Aorta (tissue), 5 donors: ENCODE results near the gene DGKB. TPM values are rescaled to one million over a fixed set of nuclear protein-coding genes. Genes with fewer than 3 reads are reported as not detected.

Experiments used
- ATAC-seq: fragments of 200-7000 bp; cut with Tn5 transposase; one replicate; pipeline ENCODE4 v1.9.1; 2022; ENCODE audit warnings: moderate library complexity; ENCODE audit not compliant: low FRiP score
- DNase-seq, 2 donors: peaks; one replicate each; pipeline ENCODE4 v3.0.0-alpha.2; 2020
- H3K27ac ChIP-seq, 2 donors: one replicate each; pipeline ENCODE4 v1.5.1; 2013; ENCODE audit warnings: low read length in 2 of 2, mild to moderate bottlenecking in 2 of 2, moderate library complexity in 2 of 2, control low read depth in 1 of 2, inconsistent platforms in 1 of 2, low read depth in 1 of 2
- H3K27me3 ChIP-seq, 2 donors: one replicate each; pipeline ENCODE4 v1.6.1; 2013; ENCODE audit warnings: control low read depth in 1 of 2, low read length in 1 of 2, mild to moderate bottlenecking in 1 of 2, moderate library complexity in 1 of 2; ENCODE audit not compliant: insufficient read depth in 2 of 2, control insufficient read depth in 1 of 2
- H3K36me3 ChIP-seq, 2 donors: one replicate each; pipeline ENCODE4 v1.6.1; 2013; ENCODE audit warnings: control low read depth in 1 of 2, low read length in 1 of 2, mild to moderate bottlenecking in 1 of 2; ENCODE audit not compliant: insufficient read depth in 2 of 2, control insufficient read depth in 1 of 2
- H3K4me1 ChIP-seq, 2 donors: one replicate each; pipeline ENCODE4 v1.6.1; 2013; ENCODE audit warnings: low read length in 2 of 2, control low read depth in 1 of 2, mild to moderate bottlenecking in 1 of 2, moderate library complexity in 1 of 2; ENCODE audit not compliant: insufficient read depth in 2 of 2, control insufficient read depth in 1 of 2
- H3K4me3 ChIP-seq, 2 donors: one replicate each; pipeline ENCODE4 v1.5.1; 2013; ENCODE audit warnings: low read length in 2 of 2, control low read depth in 1 of 2, mild to moderate bottlenecking in 1 of 2
- H3K9me3 ChIP-seq: one replicate; pipeline ENCODE4 v1.6.1; 2013; ENCODE audit warnings: mild to moderate bottlenecking, low read length; ENCODE audit not compliant: control insufficient read depth
- WGBS, 2 donors: extraction: QIAGEN DNeasy Blood & Tissue Kit; methylation state at CpG; one replicate each; pipeline ENCODE4 v1.1.7; 2013; 5-methylcytosine and 5-hydroxymethylcytosine counted together
- intact Hi-C, 2 donors: fragments of 100-400 bp; cut with DNase I; formaldehyde crosslinking; loops; one replicate each; pipeline versions ENCODE4 v1.14.2 to v1.15.0; 2022
- polyA plus RNA-seq, 2 donors: library from polyadenylated mRNA; stranded (reverse); fragments of 200-250 nt; gene quantifications; one replicate each; pipeline ENCODE4 v1.2.3, GENCODE V29; 2013
- total RNA-seq, 2 donors: library from RNA; stranded (reverse); fragmentation: NEBNext Ultra II Directional; extraction: Animal tissue kit (Norgen Biotek cat#: 25700); gene quantifications; one replicate each; pipeline ENCODE4 v1.2.1, GENCODE V29; 2021
- donor health status: healthy with polysubstance abuse.
- donor health status: Bipolar disorder and iron deficiency.
- donor health status: DM: no; HTN: no; CAD: no.
- donor health status: DM: no; HTN: no; CAD: no.
- donor health status: DM: yes; HTN: yes; CAD: no.

DGKB gene
- total and polyA plus RNA-seq, 4 donors, result 0.96 to 1.1 TPM; not detected in 2

DNA sequence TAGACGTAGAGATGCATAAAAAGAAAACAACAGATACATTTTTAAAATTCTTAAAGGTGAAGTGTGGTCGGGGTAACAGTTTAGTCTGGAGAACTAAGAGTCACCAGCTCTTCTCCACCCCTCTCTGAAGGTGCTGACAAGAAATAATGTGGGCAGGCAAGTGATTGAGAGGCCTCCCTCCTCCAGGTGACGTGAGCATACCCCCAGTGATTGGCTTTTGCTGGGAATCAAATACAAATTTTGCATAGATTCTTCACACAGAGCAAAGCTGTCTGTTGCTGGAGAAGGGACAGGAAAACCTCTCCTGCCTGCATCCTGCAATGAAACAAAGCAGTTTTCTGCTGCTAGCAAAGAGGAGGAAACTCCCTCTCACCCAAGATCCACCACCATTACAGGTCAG is 115.0 kb downstream of the DGKB start:
- DNase-seq (no peak), ATAC-seq (no peak)
- 64 to 84% methylated on average over 3 of the region's 3 CpGs for WGBS, 2 donors
- Histone ChIP-seq H3K4me1 (no peaks in the 10 kb centered on the region), H3K4me3 (no peak overlapping the region), H3K36me3 (no peaks in the 10 kb centered on the region), H3K9me3 (no peaks in the 10 kb centered on the region), H3K27ac (no peak overlapping the region), H3K27me3 (no peaks in the 10 kb centered on the region)
- intact Hi-C loops, result no loop called here

DNA sequence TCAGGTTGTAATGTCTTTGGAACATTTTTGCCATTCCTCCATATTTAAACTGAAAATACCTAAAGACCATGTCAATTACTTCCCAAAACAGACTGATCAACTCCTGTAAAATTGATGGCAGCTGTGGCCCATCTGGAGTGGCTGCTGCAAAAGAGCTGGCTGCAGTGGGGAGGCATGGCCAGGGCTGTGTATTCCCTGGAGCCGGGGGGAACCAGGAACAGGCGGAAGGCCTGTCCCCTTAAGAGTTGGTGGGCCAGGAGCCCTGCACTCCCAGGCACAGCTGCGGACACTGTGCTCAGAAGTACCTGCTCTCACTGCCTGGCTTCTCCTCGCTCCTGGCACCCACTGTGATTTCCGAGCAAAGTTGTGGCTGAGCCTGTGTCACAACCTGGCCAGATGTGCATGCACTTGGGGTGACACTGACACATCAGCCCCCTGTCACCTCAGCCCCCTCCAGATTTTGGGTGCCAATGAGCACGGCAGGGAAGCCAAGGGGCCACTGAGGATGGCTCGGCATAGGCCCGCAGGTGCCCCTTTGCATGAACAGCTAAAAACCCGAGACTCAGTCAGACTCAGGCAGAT is 116.1 kb downstream of the DGKB start:
- peak; percentile 54 for ATAC-seq
- intact Hi-C loops, result no loop called here
- no peak overlapping the region for H3K27ac ChIP-seq
- H3K36me3 ChIP-seq, result no peaks in the 10 kb centered on the region
- no peaks in the 10 kb centered on the region for H3K4me1 ChIP-seq
- H3K27me3 ChIP-seq, result peaks cover 0 to 2% of the 10 kb centered on the region in 2 donors
- WGBS, 2 donors, result 83 to 90% methylated on average over 9 of the region's 9 CpGs
- DNase-seq, result peak in 1 of 2 donors; percentile 68
- H3K9me3 ChIP-seq, result no peaks in the 10 kb centered on the region
- H3K4me3 ChIP-seq, result no peak overlapping the region

DNA sequence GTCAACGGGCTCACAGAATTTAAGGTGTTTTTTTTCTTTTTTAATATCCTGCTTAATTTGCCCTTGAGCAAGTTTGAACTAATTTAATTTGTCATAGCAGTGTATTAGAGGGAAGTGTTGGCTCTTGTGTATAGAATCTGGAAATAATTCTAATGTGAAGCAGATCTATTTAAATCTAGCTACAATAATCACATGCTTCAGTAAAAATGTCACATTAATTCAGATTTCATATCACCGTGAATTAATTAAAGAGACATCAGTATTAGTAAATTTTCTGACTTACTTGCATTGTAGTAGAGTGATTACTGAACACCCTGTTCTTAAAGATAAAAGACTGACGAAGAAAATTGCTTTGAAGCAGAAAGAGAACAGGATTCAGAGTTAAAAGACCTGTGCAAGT is 124.7 kb downstream of the DGKB start:
- 91 to 92% methylated on average over 3 of the region's 3 CpGs for WGBS, 2 donors

DNA sequence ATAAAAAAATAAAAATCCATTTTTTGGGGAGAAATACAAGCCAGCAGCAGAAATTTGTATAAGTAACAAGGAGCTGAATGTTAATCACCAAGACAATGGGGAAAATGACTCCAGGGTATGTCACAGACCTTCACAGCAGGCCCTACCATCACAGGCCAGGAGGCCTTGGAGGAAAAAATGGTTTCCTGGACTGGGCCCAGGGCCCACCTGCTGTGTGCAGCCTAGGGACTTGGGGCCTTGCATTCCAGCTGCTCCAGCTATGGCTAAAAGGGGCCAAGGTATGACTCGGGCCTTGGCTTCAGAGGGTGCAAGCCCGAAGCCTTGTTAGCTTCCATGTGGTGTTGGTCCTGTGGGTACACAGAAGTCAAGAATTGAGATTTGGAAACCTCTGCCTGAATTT is 126.3 kb downstream of the DGKB start:
- no peak overlapping the region for H3K4me3 ChIP-seq
- DNase-seq (no peak), ATAC-seq (no peak)
- no peaks in the 10 kb centered on the region for H3K36me3 ChIP-seq
- WGBS, 2 donors, result 70% methylated on average over 2 of the region's 2 CpGs
- intact Hi-C loops, result no loop called here
- H3K9me3 ChIP-seq, result peaks cover 4% of the 10 kb centered on the region
- no peaks in the 10 kb centered on the region for H3K4me1 ChIP-seq
- no peaks in the 10 kb centered on the region for H3K27me3 ChIP-seq
- no peak overlapping the region for H3K27ac ChIP-seq

More for the DNA sequence above, 124.7 kb downstream of the DGKB start:
- no peak overlapping the region for H3K27ac ChIP-seq
- ATAC-seq (no peak), DNase-seq (no peak)
- intact Hi-C loops, result no loop called here
- peaks cover 4% of the 10 kb centered on the region for H3K9me3 ChIP-seq
- no peak overlapping the region for H3K4me3 ChIP-seq
- H3K36me3 ChIP-seq, result no peaks in the 10 kb centered on the region
- H3K4me1 ChIP-seq, result no peaks in the 10 kb centered on the region
- peaks cover 0 to 2% of the 10 kb centered on the region in 2 donors for H3K27me3 ChIP-seq

DNA sequence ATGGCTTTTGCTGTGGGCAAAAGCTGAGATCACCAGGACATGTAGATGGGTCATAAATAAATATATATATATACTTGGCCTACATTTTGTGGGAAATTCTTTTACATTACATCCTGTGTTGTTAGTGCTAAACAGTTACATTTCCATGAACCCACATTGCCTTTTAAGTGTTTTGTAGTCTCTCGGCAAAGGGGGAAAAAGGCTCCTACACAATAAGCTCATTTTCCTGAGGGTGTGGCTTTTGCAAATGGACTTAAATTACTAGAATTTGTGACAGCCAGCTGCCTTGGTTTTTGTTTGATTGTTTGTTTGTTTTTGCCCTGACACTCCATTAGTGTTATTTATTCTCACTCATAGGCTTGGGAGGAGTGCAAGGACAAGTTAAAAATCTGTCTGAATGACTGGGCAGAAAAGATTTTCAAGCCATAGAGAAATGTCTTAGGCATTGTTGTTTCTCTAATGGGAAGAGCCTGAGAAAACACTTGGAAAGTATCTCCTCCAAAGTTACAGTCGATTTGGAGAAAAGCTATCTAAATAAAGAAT is 128.8 kb downstream of the DGKB start:
- no peak for ATAC-seq
- Histone ChIP-seq H3K27me3 (no peaks in the 10 kb centered on the region), H3K27ac (no peak overlapping the region), H3K4me3 (no peak overlapping the region), H3K4me1 (no peaks in the 10 kb centered on the region), H3K9me3 (peaks cover 6% of the 10 kb centered on the region), H3K36me3 (no peaks in the 10 kb centered on the region)
- no peak for DNase-seq
- WGBS, 2 donors, result 67 to 75% methylated on average over 2 of the region's 2 CpGs
- intact Hi-C loops, result no loop called here

DNA sequence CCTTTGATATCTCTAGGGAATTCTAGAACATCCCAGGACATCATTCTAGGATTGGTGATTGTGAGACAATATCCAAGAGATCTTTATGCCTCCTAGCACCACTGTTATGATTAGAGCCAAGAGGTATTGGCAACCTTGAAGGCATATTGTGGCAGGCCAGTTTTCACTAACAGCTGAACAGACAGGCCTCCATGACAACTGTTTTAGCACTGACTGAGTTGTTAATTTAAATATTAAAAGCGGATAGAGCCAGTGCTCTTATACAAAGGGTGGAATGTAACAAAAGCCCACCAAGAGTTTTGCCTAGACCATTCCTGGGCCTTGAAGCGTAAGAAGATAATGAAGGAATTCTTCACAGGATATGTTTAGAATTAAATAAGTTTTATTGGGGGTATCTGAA is 131.9 kb downstream of the DGKB start:
- intact Hi-C loops, result no loop called here
- H3K27ac ChIP-seq, result no peak overlapping the region

DNA sequence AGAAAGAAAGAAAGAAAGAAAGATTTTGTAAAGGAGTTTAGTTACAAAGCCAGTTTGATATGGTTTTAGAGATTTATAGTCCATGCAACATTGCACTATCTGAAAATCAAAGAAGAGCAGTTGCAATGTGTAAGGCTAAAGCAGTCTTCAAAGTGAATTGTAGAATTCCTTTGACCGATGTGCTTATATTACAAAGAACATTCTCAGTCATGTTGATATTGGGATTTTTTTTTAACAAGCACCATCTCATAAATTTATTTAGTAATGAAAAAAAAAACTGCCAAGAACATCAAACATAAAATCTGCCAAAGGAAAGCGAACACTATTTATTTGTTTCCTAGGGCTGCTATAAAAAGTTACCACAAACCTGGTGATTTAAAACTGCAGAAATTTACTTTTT is 133.3 kb downstream of the DGKB start:
- Histone ChIP-seq H3K4me1 (no peaks in the 10 kb centered on the region), H3K36me3 (no peaks in the 10 kb centered on the region), H3K27ac (no peak overlapping the region), H3K9me3 (peaks cover 2% of the 10 kb centered on the region), H3K27me3 (no peaks in the 10 kb centered on the region), H3K4me3 (no peak overlapping the region)
- no peak for ATAC-seq
- DNase-seq, result no peak
- intact Hi-C loops, result no loop called here
- 55 to 63% methylated on average over 2 of the region's 2 CpGs for WGBS, 2 donors

More for the DNA sequence above, 131.9 kb downstream of the DGKB start:
- no peaks in the 10 kb centered on the region for H3K36me3 ChIP-seq
- ATAC-seq (no peak), DNase-seq (no peak)
- no peaks in the 10 kb centered on the region for H3K27me3 ChIP-seq
- peaks cover 2% of the 10 kb centered on the region for H3K9me3 ChIP-seq
- H3K4me3 ChIP-seq, result no peak overlapping the region
- WGBS, 2 donors, result 92 to 96% methylated on average over 2 of the region's 2 CpGs
- no peaks in the 10 kb centered on the region for H3K4me1 ChIP-seq

DNA sequence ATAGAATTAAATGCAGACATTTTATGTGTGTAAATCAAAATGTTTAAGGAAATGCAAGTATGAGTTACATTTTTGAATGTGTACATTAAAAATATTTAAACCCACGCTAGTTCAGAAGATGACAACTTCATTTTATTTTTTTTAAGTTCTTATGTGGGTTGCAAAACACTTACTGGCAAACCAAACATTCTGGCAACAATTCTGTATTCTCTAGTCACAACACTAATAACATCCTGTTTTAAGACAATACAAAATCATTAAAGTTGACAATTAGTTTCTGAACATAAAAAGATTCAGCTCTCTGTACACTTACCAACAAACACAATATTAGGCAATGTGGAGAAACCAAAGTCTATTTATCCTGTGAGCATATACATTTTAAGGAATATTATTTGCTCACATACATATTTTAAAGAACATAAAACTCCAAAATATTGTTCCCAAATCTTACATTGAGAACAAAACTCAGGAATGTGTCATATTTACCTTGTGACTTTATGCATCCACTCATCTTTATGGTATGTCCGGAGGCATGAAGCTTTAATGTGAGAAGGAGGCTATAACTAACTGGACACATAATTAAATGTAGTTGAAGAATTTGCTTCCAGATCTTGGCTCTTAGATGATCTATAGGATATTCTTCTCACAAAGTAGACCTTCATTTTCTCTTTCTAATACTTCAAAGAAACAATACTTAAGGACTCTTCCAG is 134.7 kb downstream of the DGKB start:
- 81 to 97% methylated on average over 2 of the region's 2 CpGs for WGBS, 2 donors
- Histone ChIP-seq H3K4me1 (no peaks in the 10 kb centered on the region), H3K36me3 (no peaks in the 10 kb centered on the region), H3K27ac (no peak overlapping the region), H3K4me3 (no peak overlapping the region), H3K27me3 (no peaks in the 10 kb centered on the region), H3K9me3 (peaks cover 2% of the 10 kb centered on the region)
- DNase-seq (no peak), ATAC-seq (no peak)
- intact Hi-C loops, result no loop called here

DNA sequence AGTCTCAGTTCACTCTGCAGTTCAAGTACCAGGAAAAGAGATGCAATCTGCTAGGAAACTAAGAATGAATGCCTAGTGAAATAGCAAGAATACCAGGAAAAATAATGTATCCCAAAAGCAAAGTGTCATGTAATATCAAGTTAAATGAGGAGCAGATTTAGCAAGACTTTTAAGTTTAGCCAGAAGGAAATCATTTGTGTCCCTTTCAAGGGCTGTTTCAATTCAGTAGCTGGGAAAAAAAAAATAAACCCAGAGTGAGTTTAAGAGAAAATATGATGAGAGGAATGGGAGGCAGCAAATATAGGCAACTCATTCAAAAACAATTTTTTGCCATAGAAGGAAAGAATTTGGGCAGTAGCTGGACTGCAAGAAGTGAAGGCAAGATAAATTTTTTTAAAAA is 135.8 kb downstream of the DGKB start:
- intact Hi-C loops, result no loop called here
- H3K4me3 ChIP-seq, result no peak overlapping the region
- H3K9me3 ChIP-seq, result peaks cover 2% of the 10 kb centered on the region
- ATAC-seq (no peak), DNase-seq (no peak)
- H3K4me1 ChIP-seq, result no peaks in the 10 kb centered on the region
- no peak overlapping the region for H3K27ac ChIP-seq
- no peaks in the 10 kb centered on the region for H3K27me3 ChIP-seq
- H3K36me3 ChIP-seq, result no peaks in the 10 kb centered on the region
